Erythroblast (primary cell): ENCODE results near the gene DDX47.

Experiments used
- GATA1 ChIP-seq: IDR thresholded peaks from 2 replicates; pipeline ENCODE4 v1.6.1; 2011; ENCODE audit warnings: low read depth, mild to moderate bottlenecking, control low read depth, low read length, moderate library complexity
- POLR2A ChIP-seq: IDR thresholded peaks from 2 replicates; pipeline ENCODE4 v1.6.1; 2011; ENCODE audit warnings: mild to moderate bottlenecking, low read length

DNA sequence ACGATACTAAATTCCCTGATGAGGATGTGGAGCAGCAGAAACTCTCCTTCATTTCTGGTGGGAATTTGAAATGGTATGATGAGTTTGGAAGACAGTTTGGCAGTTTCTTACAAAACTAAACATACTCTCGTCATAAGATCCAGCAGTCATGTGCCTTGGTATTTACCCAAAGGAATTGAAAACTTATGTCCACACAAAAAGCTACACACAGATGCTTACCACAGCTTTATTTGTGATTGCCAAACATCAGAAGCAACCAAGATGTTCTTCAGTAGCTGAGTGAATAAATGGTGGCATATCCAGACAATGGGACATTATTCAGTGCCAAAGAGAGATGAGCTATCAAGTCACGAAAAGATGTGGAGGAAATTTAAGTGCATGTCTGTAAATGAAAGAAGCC is 38.4 kb upstream of the DDX47 start:
- TF ChIP-seq POLR2A, result no peak
- no peak for TF ChIP-seq GATA1
